Stimulated activated CD4-positive, alpha-beta T cell treated with anti-CD3 and anti-CD28 coated beads, TNF-alpha, amount 100 ng/mL, for 1 hour (primary cell): ENCODE data around the gene SGPL1.
"Not testable (repeated sequence)": the region's sequence is repeated elsewhere in the genome, so short reads cannot be mapped to it uniquely, and the experiment has no call there.

Experiments used
- DNase-seq, 3 donors: peaks; one replicate each; pipeline ENCODE4 v3.0.0-alpha.2; 2020; ENCODE audit warnings: low read depth in 3 of 3, low spot score in 1 of 3

Gene SGPL1

DNA sequence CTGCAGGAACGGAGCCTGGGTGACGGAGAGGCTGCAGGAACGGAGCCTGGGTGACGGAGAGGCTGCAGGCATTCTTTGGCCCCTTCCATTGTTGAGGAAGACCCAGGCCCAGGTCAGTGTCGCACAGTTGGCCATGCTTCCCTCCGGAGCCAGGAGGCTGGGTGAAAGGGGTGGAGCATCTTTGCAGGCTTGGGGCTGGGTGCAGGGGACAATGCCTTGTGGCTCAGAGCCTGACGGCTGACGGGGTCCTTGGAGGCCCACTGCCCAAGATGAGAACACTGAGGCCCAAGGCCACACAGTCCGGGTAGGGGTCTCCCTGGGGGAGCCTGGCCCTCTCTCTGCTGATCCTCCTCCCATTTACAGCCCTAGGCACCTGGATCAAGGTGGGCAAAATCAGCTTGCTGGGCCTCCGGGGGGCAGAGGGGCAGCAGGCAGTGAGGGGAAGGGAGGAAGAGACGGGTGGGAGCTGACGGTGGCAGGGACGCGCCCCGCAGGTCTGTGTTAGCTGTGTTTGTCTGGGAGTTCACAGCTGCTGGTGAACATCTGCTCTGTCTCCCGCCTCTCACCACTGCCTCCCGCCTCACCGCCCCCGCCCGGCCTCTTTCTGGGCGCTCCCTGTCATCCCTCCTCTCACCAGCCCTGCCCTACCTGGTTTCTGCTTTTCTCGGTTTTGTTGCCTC, 103.2 kb downstream of the SGPL1 start:
- DNase-seq = no peak

DNA sequence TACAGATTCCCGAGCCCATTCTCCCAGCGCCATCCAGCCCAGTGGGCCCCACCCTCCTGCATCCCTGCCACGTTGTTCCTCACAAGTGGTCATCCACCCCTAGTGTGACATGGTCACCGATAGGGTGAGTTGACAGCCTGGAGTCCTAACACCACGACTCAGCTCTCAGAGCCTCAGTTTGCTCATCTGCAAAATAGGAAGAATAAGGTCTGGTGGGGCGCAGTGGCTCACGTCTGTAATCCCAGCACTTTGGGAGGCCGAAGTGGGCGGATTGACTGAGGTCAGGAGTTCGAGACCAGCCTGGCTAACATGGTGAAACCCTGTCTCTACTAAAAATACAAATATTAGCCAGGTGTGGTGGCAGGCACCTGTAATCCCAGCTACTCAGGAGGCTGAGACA, 104.2 kb downstream of the SGPL1 start:
- not testable (repeated sequence) for DNase-seq

DNA sequence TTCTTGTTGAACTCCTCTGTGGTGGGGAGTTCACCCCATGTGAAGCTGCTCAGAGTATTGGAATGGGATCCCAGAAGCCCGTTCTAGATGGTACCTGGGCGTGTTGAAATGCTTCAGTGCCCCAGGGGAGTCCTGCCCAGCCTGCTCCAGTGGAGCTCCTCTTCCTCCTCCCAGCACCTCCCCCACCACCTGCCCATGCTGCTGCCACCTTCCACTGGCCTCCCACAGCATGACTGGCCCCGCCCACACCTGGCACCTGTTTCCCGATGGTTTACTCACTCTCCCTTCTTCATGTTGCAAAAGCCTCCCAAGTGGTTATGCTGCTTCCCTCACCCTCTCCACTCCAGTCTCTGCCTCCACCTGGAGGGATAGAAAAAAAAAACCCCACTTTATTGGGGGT, 104.8 kb downstream of the SGPL1 start:
- no peak for DNase-seq

DNA sequence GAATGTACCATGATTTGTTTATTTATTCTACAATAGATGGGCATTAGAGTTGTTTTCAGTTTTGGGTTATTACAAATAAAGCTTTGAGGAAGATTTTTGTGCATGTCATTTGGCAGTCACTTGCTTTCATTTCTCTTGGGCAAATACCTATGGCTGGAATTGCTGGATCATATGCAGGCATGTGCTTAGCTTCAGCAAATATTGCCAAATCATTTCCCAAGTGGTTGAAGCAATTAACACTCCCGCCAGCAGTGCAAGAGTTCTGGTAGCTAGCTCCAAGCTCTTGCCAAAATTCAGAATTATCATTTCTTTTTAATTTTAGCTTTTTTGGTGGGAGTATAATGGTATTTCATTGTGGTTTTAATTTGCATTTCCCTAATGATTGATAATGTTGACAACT, 105.5 kb downstream of the SGPL1 start:
- no peak for DNase-seq

DNA sequence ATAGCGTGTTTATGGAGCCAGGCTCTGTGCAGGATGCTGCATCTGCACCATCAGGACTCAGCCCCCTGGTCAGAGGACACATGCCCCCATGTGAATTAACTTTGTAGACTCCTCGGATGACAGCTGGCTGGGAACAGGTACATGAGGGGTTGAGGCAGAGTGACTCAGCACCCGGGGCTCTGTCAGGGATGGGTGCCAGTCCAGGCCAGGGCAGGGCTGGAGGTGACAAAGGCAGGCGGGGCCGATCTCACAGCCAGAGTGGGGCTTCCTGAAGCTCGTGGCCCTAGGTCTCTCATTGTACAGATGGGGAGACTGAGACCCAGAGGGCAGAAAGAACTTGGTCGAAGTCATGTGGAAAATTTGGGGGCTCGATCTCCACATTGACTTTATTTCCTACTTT, 107.9 kb downstream of the SGPL1 start:
- DNase-seq = no peak

DNA sequence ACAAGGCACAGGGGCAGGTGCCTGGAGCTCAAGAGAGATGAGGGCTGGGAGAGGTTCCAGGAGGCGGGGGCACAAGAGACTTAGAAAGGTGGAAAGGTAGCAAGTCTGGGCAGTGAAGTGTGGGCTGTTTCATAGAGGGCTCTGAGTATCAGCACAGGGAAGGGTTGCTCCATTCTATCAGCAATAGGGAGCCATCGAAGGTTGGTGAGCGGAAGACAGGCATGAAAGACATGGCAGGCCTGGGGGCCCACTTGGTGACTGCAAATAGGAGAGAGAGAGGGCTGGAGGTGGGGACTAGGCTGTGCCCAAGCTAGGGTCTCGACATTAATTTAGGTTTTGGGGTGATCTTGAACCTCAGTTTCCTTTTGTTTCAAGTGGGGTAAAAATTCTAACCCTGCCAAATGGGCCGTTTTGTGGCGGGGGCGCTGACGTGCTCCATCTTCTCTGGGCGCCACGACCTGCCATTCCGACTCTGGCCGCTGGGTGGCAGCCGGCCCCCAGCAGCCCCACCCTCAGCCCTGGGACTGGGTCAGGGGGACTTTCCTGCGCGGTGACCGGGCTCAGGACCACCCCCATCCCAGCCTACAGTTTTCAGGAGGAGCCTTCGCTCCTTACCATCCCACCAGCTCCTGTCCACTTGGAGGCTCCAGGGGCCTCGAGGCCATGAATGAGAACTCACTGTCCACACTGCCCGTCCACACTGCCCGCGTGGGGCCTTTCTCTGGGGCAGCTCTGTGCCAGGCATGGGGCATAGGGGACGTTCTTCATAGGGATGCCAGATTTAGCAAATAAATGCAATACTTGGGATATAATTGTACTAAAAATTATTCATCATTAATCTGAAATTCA, 109.9 kb downstream of the SGPL1 start:
- DNase-seq = peak in 2 of 3 donors; percentile 11 to 53

DNA sequence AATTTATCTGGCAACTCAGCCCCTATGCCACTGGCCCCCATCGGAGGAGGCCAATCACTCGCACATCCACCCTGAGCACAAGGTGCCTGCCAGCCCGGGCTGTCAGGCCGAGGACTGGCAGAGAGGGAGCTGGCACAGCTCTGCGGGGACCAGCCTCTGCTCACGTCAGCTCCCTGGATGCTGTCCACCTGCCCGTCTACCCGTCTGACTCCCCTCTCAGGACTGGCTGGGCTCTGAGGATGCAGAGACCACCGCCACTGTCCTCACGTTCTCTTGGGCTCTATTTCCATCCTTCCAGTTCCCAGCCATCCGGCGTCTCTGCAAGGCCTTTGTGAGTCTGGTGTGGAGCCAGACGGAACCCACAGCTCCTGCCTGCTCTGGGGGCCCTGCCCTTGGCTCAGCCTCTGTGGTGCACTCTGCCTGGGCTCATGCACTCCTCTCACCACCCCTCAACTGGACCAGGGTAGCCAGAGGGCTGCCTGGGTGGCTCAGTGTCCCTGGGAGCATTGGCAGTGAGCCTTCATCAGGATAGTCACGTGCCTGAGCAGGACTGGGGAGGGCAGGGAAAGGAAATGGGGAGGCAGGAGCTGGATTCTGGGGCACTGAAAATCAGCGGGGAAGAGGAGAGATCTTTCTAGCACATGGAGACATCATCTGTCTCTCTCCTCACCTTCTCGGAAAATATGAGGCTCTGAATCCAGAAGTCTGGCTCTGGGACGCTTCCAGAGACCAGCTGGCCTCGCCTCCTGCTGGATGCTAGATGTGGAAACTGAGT, 110.7 kb downstream of the SGPL1 start:
- no peak for DNase-seq

DNA sequence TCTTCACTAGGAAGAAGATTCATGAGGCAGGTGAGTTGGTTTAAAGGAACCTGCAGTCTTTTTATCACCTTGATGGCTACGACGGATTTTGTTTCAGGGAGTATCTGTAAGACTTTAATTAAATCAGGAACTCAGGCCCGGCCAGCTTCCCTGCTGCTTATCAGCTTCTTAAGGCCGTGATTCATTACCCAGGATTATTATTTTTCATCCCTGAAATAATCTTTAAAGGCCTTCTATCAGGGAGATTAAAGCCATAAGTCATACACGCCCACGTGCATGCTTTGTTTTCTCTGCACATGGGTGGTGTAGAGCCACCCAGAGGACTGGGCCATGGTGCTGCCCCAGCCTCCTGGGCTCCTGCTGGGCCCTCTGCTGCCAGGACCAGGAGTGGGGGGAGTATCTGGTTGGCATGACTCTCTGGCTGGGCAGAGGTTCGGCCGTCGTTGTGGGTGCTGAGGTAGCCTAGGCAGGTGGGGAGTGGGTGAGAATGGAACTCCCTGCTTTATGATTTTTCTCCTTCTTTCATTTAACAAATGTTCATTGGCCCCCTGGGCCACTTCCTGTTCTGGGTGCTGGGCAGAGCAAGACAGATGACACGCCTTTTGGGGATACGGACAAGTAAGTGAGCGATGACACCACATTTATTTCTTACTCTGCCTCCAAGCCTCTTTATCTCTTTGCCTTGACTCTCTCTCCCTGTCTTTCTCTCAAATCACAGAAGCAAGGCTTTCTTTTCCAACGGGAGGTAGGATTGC, 111.6 kb downstream of the SGPL1 start:
- DNase-seq = no peak

DNA sequence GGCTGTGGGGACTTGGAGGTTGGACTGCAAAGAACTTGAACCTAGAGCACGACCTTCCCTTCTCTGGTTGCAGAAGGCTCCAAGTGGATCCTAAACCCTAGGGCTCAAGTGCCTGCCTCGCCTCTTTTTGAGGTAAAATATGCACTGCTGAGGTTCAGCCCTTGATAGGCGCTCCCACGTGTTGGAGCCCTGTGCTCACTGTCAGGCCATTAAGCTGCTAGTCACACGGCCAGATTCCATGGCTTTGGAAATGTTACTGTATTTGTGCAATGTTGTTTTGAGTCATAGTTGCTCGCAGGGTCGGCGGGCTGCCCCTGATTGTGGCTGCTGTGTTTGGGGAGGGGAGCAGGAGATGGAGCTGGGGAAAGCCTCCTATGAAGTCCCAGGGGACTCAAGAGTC, 112.4 kb downstream of the SGPL1 start:
- no peak for DNase-seq

DNA sequence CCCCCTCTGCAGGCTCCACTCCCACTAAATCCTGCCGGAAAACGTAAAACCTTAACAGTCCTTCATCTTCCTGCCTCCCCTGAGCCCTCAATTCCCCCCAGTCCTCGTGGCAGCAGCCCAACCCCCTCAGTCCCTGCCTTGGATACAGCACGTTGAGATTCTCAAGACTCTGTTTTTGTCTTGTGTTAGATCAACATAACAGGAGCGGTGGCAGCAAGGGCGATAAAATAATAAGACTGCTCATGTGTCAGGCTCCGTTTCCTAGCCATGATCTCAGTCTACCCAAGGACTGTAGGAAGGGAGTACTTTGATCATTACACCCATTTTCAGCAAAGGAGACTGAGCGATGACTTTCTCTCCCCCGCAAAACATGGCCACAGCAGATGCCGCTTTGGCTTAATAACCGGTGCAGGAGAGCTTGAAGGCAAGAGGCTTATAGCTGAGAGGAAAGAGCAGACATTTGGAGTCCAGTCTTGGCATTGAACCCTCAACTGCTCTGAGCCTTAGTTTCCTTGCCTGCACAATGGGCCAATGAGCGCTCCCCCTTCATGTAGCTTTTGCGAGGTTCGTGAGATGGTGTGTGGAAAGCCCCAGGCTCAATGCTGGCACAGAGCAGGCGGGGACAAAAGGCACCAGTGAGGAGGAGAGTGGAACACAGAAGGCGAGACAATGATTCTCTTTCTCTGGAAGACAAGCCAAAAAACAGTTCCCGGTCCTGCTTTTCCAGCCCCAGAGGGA, 114.7 kb downstream of the SGPL1 start:
- DNase-seq = no peak
